ENCODE results near the gene SPTLC3. TPM values are rescaled to one million over a fixed set of nuclear protein-coding genes. Genes with fewer than 3 reads are reported as not detected.

SPTLC3 gene
- total and polyA plus RNA-seq, 2 of the 13 experiments (the other 11 are each of a cell fraction or from before 2014, with no cell fraction given), result 20.5 to 95.6 TPM

DNA sequence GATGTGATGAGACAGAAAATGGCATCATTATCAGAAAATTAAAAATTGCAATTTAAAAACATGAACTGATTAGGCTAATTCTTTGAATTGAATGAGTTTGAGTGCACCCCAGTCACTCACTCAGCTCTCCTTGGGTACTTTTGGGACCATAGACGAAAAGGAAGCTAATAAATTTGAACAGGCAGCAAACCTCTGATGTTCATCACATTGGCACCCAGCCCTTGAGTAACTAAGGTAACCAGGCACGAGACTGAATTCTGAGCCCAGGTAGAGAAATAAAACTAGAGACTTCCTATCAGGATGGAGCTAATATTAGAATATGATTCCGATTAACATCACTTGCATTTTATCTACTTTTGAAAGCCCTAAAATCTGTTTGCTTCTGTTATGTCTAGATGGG is 131.4 kb downstream of the SPTLC3 start:
- Histone ChIP-seq H3K9me3 (ENCODE audit: low read length) (no peaks in the 10 kb centered on the region), H3K36me3 (replicated peaks in 1 of 2; ENCODE audit: control insufficient read depth in 1 of 2, insufficient read depth in 2 of 2, low read length in 2 of 2) (peaks cover 9 to 20% of the 10 kb centered on the region in 2 experiments), H3K79me2 (ENCODE audit: insufficient read depth, low read length) (no peaks in the 10 kb centered on the region), H3K27me3 (ENCODE audit: control insufficient read depth in 1 of 2, insufficient read depth in 2 of 2, low read length in 2 of 2) (no peaks in the 10 kb centered on the region), H2AFZ (ENCODE audit: low read length) (no peak overlapping the region), H3K4me2 (ENCODE audit: low read depth, low read length) (no peak overlapping the region), H4K20me1 (ENCODE audit: insufficient read depth, low read length) (no peaks in the 10 kb centered on the region), H3K27ac (ENCODE audit: extremely low read length, insufficient read depth, low read length) (no peak overlapping the region), H3K4me3 (replicated peaks in 1 of 3; ENCODE audit: insufficient read depth in 1 of 3, low read depth in 2 of 3, low read length in 3 of 3) (no peak overlapping the region), H3K4me1 (ENCODE audit: insufficient read depth, low read length) (peaks cover 7% of the 10 kb centered on the region; the same call in 1 of the 2 replicates), H3K9ac (ENCODE audit: insufficient read depth, low read depth, low read length) (no peak overlapping the region)
- ChIA-PET POLR2A (no interaction called here), CTCF (ENCODE audit: low intra/inter-chr PET ratio, low total read pairs) (no interaction called here)
- ATAC-seq, result no peak
- in situ Hi-C loops (cut with HindIII; ENCODE audit: extremely low pct_ligation_motif_present, low pct_unique_long_range_greater_than_20kb), result no loop called here
- intact Hi-C loops (cut with micrococcal nuclease; ENCODE audit: unreplicated experiment), result no loop called here
- no peak for DNase-seq (ENCODE audit: low spot score)
- TF ChIP-seq, protein P1, sequence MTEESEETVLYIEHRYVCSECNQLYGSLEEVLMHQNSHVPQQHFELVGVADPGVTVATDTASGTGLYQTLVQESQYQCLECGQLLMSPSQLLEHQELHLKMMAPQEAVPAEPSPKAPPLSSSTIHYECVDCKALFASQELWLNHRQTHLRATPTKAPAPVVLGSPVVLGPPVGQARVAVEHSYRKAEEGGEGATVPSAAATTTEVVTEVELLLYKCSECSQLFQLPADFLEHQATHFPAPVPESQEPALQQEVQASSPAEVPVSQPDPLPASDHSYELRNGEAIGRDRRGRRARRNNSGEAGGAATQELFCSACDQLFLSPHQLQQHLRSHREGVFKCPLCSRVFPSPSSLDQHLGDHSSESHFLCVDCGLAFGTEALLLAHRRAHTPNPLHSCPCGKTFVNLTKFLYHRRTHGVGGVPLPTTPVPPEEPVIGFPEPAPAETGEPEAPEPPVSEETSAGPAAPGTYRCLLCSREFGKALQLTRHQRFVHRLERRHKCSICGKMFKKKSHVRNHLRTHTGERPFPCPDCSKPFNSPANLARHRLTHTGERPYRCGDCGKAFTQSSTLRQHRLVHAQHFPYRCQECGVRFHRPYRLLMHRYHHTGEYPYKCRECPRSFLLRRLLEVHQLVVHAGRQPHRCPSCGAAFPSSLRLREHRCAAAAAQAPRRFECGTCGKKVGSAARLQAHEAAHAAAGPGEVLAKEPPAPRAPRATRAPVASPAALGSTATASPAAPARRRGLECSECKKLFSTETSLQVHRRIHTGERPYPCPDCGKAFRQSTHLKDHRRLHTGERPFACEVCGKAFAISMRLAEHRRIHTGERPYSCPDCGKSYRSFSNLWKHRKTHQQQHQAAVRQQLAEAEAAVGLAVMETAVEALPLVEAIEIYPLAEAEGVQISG (CRISPR knock-in tag; IDR thresholded peaks at IDR 0.05), result no peak
- TF ChIP-seq SMAD3 (CRISPR knock-in tag; IDR thresholded peaks at IDR 0.05) (no peak), CREM (IDR thresholded peaks at IDR 0.05) (0 out of 2 replicates have a peak, but pooled peaks have one; percentile 17), CREM (CRISPR knock-in tag; IDR thresholded peaks at IDR 0.05) (no peak), MTA1 (CRISPR knock-in tag; IDR thresholded peaks at IDR 0.05; ENCODE audit: borderline replicate concordance) (no peak)
- no TSS peak for BruUV-seq (replicated peaks)
- FAIRE-seq, result no peak
- WGBS (ENCODE audit: low lambda C conversion rate), result 95% methylated on average over 3 of the region's 3 CpGs

DNA sequence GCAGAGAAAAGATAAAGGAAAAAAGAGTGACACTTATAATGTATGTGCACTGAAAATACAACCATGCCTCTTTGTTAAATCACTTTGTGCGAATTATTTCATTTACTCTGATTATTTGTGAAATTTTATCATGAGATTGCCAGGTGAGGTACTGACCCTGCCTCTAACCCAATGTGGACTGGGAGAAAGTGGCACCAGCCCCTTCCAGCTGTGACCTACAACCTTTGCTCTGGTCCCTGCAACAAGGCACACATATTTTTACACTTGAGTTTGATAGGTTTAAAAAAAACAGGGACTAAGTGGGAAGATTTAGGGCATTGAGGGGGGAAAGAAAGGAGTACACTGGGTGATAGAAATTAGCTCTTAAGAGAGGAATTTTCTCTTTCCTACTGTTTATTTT is 132.0 kb downstream of the SPTLC3 start:
- Histone ChIP-seq H2AFZ (ENCODE audit: low read length) (no peak overlapping the region), H3K9ac (ENCODE audit: insufficient read depth, low read depth, low read length) (no peak overlapping the region), H3K4me3 (replicated peaks in 1 of 3; ENCODE audit: insufficient read depth in 1 of 3, low read depth in 2 of 3, low read length in 3 of 3) (no peak overlapping the region), H3K4me1 (ENCODE audit: insufficient read depth, low read length) (peaks cover 7% of the 10 kb centered on the region; the same call in 1 of the 2 replicates), H3K27me3 (ENCODE audit: control insufficient read depth in 1 of 2, insufficient read depth in 2 of 2, low read length in 2 of 2) (no peaks in the 10 kb centered on the region), H4K20me1 (ENCODE audit: insufficient read depth, low read length) (no peaks in the 10 kb centered on the region), H3K27ac (ENCODE audit: extremely low read length, insufficient read depth, low read length) (no peak overlapping the region), H3K4me2 (ENCODE audit: low read depth, low read length) (no peak overlapping the region), H3K36me3 (replicated peaks in 1 of 2; ENCODE audit: control insufficient read depth in 1 of 2, insufficient read depth in 2 of 2, low read length in 2 of 2) (peaks cover 9 to 20% of the 10 kb centered on the region in 2 experiments; a peak in 4 of 5 replicates), H3K79me2 (ENCODE audit: insufficient read depth, low read length) (no peaks in the 10 kb centered on the region), H3K9me3 (ENCODE audit: low read length) (no peaks in the 10 kb centered on the region)
- ATAC-seq (no peak), DNase-seq (ENCODE audit: low spot score) (no peak), FAIRE-seq (no peak)
- POLR2A ChIA-PET, result no interaction called here
- in situ Hi-C loops (cut with HindIII; ENCODE audit: extremely low pct_ligation_motif_present, low pct_unique_long_range_greater_than_20kb), result no loop called here
- intact Hi-C loops (cut with micrococcal nuclease; ENCODE audit: unreplicated experiment), result no loop called here
- TF ChIP-seq NR2F6 (IDR thresholded peaks at IDR 0.05) (0 out of 2 replicates have a peak, but pooled peaks have one; percentile 14), NR2F6 (CRISPR knock-in tag; IDR thresholded peaks at IDR 0.05) (no peak), HNF4A (CRISPR knock-in tag; IDR thresholded peaks at IDR 0.05) (peak; percentile 23; the same call in 1 of the 2 replicates), EP300 (IDR thresholded peaks at IDR 0.05; ENCODE audit: low read depth in 2 of 2, low read length in 2 of 2) (no peak), EP300 (CRISPR knock-in tag; IDR thresholded peaks at IDR 0.05; ENCODE audit: borderline replicate concordance) (no peak)
- CTCF ChIA-PET (ENCODE audit: low intra/inter-chr PET ratio, low total read pairs), result no interaction called here
- 94% methylated on average over 1 of the region's 1 CpG for WGBS (ENCODE audit: low lambda C conversion rate)
- BruUV-seq (replicated peaks), result no TSS peak
